B cell (primary cell): ENCODE measurements around the gene JMY. TPM values are rescaled to one million over a fixed set of nuclear protein-coding genes. Genes with fewer than 3 reads are reported as not detected.

Source experiments
- ATAC-seq: fragments of 200-7000 bp; cut with Tn5 transposase; one replicate; pipeline ENCODE4 v1.10.0; 2021; ENCODE audit warnings: low read depth, mild to moderate bottlenecking, moderate number of reproducible peaks, moderate library complexity
- CTCF ChIA-PET: fragments of 350-600 bp; sonication (Branson Sonifier 250); formaldehyde crosslinking; loops from one replicate; lab custom pipeline; 2021; ENCODE audit warnings: antibody characterized with exemption, inconsistent platforms; lab: Charles Lee
- POLR2A ChIA-PET: fragments of 350-600 bp; sonication (Branson Sonifier 250); formaldehyde crosslinking; loops from one replicate; lab custom pipeline; 2021; ENCODE audit warnings: antibody characterized with exemption; lab: Charles Lee
- DNase-seq: peaks from one replicate; pipeline ENCODE4 v3.0.0; 2013
- H2AFZ ChIP-seq: 2 replicates; pipeline ENCODE4 v1.6.1; 2012; ENCODE audit warnings: mild to moderate bottlenecking, low read depth, low read length; ENCODE audit not compliant: insufficient read depth, poor library complexity, severe bottlenecking
- H3K27ac ChIP-seq, 2 donors: 1 replicate in 1 of 2; 2 replicates in 1 of 2; pipeline ENCODE4 v1.5.1; 2012 to 2013; ENCODE audit warnings: low read length in 2 of 2, mild to moderate bottlenecking in 2 of 2, moderate library complexity in 1 of 2
- H3K27me3 ChIP-seq, 4 experiments: fragments of 200-600 bp in 1 of 4; sonication (generic) in 1 of 4; replicated peaks in 1 of 4; 1 replicate in 2 of 4; 2 replicates in 2 of 4; pipeline versions ENCODE4 v1.6.1 to v1.7.0; 2013 to 2016; ENCODE audit warnings: low read length in 3 of 4, mild to moderate bottlenecking in 2 of 4, mixed read lengths in 1 of 4, moderate library complexity in 1 of 4; ENCODE audit not compliant: insufficient read depth in 4 of 4, control insufficient read depth in 3 of 4; ENCODE audit errors: control extremely low read depth in 1 of 4
- H3K36me3 ChIP-seq, 2 experiments: replicated peaks in 1 of 2; 1 replicate in 1 of 2; 2 replicates in 1 of 2; pipeline versions ENCODE4 v1.6.1 to v1.7.1; 2013; ENCODE audit warnings: low read length in 1 of 2; ENCODE audit not compliant: insufficient read depth in 2 of 2, control insufficient read depth in 1 of 2; ENCODE audit errors: control extremely low read depth in 1 of 2, extremely low read depth in 1 of 2
- H3K4me1 ChIP-seq, 2 donors: fragments of 200-600 bp in 1 of 2; sonication (generic) in 1 of 2; 1 replicate in 1 of 2; 2 replicates in 1 of 2; pipeline versions ENCODE4 v1.5.1 to v1.6.1; 2013 to 2017; ENCODE audit warnings: low read length in 2 of 2; ENCODE audit not compliant: control insufficient read depth in 2 of 2, insufficient read depth in 2 of 2
- H3K4me2 ChIP-seq: replicated peaks from 2 replicates; pipeline ENCODE3; 2012; ENCODE audit warnings: mild to moderate bottlenecking, low read depth, low read length; ENCODE audit not compliant: poor library complexity, severe bottlenecking
- H3K4me3 ChIP-seq, 5 experiments: fragments of 200-600 bp in 1 of 5; sonication (generic) in 1 of 5; 1 replicate in 3 of 5; 2 replicates in 2 of 5; pipeline versions ENCODE4 v1.5.1 to v1.7.0; 2011 to 2016; ENCODE audit warnings: low read length in 4 of 5, mild to moderate bottlenecking in 4 of 5, low read depth in 2 of 5, control low read depth in 1 of 5, moderate library complexity in 1 of 5; ENCODE audit not compliant: insufficient read depth in 1 of 5; ENCODE audit errors: control extremely low read depth in 1 of 5, extremely low read depth in 1 of 5
- H3K79me2 ChIP-seq: fragments of 200-600 bp; sonication (generic); one replicate; pipeline ENCODE4 v1.6.0; 2016; ENCODE audit warnings: low read length; ENCODE audit not compliant: control insufficient read depth, insufficient read depth
- H3K9ac ChIP-seq: fragments of 200-600 bp; sonication (generic); 2 replicates; pipeline ENCODE4 v1.6.1; 2017; ENCODE audit warnings: mild to moderate bottlenecking, low read length, moderate library complexity
- H3K9me3 ChIP-seq, 3 donors: one replicate each; pipeline versions ENCODE4 v1.6.1 to v1.7.1; 2013; ENCODE audit warnings: low read length in 2 of 3; ENCODE audit not compliant: control insufficient read depth in 2 of 3, insufficient read depth in 1 of 3; ENCODE audit errors: control extremely low read depth in 1 of 3
- H4K20me1 ChIP-seq: 2 replicates; pipeline ENCODE4 v1.6.0; 2012; ENCODE audit warnings: mild to moderate bottlenecking, low read length; ENCODE audit not compliant: insufficient read depth, control insufficient read depth, poor library complexity, severe bottlenecking
- H3K27ac Mint-ChIP-seq: one replicate; pipeline ENCODE4 v1.8.0; 2021; ENCODE audit warnings: mixed read lengths
- H3K27me3 Mint-ChIP-seq: one replicate; pipeline ENCODE4 v1.8.0; 2021; ENCODE audit warnings: mixed read lengths
- H3K4me1 Mint-ChIP-seq: one replicate; pipeline ENCODE4 v1.8.0; 2021; ENCODE audit warnings: mixed read lengths
- H3K4me3 Mint-ChIP-seq: one replicate; pipeline ENCODE4 v1.8.0; 2021; ENCODE audit warnings: mixed read lengths
- H3K9me3 Mint-ChIP-seq: one replicate; pipeline ENCODE4 v1.8.0; 2022; ENCODE audit warnings: mixed read lengths; ENCODE audit not compliant: insufficient read depth
- EZH2 ChIP-seq: IDR thresholded peaks from 2 replicates; pipeline ENCODE4 v1.6.1; 2012; ENCODE audit warnings: borderline replicate concordance, low read depth, mild to moderate bottlenecking, moderate library complexity, low read length; ENCODE audit not compliant: insufficient read depth, poor library complexity, severe bottlenecking
- WGBS: methylation state at CpG from one replicate; pipeline ENCODE4 v1.1.5; 2013; ENCODE audit warnings: missing lambda C conversion rate; ENCODE audit not compliant: insufficient coverage; 5-methylcytosine and 5-hydroxymethylcytosine counted together
- intact Hi-C: fragments of 100-400 bp; cut with micrococcal nuclease; formaldehyde crosslinking; loops from one replicate; pipeline ENCODE4 v1.10.0; 2022
- polyA plus RNA-seq: library from polyadenylated mRNA; depleted of rRNA; stranded (reverse); fragments of >200 nt; gene quantifications from 2 replicates; pipeline ENCODE4 v1.2.3, GENCODE V29; 2012
- total RNA-seq, 2 donors: library from RNA; stranded (reverse); fragments of 120-200 nt in 1 of 2; gene quantifications; 1 replicate in 1 of 2; 2 replicates in 1 of 2; pipeline versions ENCODE4 v1.2.3 to v1.2.4, GENCODE V29; 2013 to 2022
- TF ChIP-seq, protein P1 (sequence below): fragments of 200-600 bp; IDR thresholded peaks from one replicate; pipeline ENCODE4 v1.8.0; 2022; ENCODE audit warnings: antibody characterized with exemption, mild to moderate bottlenecking

Gene JMY
- total and polyA plus RNA-seq, 2 donors (not counting 1 experiment from before 2014, with no cell fraction given), result 2.7 to 20.5 TPM

DNA sequence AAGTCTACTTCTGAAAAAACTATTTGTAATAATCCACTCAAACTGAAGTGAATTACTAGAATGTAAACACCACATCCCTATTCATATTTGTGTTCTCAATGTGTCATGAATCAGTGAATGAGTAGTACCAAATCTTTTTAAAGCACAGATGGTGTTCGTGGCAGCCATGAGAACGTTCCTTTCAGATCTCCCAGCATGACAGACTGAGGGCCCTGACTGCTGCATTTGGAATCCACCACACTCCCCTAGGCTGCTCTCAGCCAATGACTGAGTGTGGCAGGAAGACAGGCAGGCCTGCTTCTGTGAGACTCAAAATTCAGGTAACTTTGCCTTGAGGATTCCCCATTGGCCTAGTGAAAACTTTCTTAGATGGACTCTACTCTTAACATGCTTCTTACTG lies 10.9 kb upstream of the JMY start:
- Histone ChIP-seq H3K27ac (no peak overlapping the region), H3K9ac (no peak overlapping the region), H3K4me1 (no peaks in the 10 kb centered on the region), H4K20me1 (no peaks in the 10 kb centered on the region), H3K4me2 (no peak overlapping the region), H3K27me3 (no peaks in the 10 kb centered on the region), H3K4me3 (no peak overlapping the region), H3K79me2 (no peaks in the 10 kb centered on the region), H3K9me3 (no peaks in the 10 kb centered on the region), H3K36me3 (no peaks in the 10 kb centered on the region), H2AFZ (no peak overlapping the region)
- ChIA-PET POLR2A (no interaction called here), CTCF (no interaction called here)
- DNase-seq (no peak), ATAC-seq (no peak)
- H3K27me3 Mint-ChIP-seq, result no peaks in the 10 kb centered on the region
- intact Hi-C loops, result no loop called here
- no peak for TF ChIP-seq EZH2
- TF ChIP-seq, protein P1, sequence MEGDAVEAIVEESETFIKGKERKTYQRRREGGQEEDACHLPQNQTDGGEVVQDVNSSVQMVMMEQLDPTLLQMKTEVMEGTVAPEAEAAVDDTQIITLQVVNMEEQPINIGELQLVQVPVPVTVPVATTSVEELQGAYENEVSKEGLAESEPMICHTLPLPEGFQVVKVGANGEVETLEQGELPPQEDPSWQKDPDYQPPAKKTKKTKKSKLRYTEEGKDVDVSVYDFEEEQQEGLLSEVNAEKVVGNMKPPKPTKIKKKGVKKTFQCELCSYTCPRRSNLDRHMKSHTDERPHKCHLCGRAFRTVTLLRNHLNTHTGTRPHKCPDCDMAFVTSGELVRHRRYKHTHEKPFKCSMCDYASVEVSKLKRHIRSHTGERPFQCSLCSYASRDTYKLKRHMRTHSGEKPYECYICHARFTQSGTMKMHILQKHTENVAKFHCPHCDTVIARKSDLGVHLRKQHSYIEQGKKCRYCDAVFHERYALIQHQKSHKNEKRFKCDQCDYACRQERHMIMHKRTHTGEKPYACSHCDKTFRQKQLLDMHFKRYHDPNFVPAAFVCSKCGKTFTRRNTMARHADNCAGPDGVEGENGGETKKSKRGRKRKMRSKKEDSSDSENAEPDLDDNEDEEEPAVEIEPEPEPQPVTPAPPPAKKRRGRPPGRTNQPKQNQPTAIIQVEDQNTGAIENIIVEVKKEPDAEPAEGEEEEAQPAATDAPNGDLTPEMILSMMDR, result no peak
- no peak overlapping the region for H3K27ac Mint-ChIP-seq
- H3K9me3 Mint-ChIP-seq, result no peaks in the 10 kb centered on the region
- WGBS, result 86% methylated on average over 1 of the region's 2 CpGs
- H3K4me1 Mint-ChIP-seq, result no peaks in the 10 kb centered on the region
- no peak overlapping the region for H3K4me3 Mint-ChIP-seq

DNA sequence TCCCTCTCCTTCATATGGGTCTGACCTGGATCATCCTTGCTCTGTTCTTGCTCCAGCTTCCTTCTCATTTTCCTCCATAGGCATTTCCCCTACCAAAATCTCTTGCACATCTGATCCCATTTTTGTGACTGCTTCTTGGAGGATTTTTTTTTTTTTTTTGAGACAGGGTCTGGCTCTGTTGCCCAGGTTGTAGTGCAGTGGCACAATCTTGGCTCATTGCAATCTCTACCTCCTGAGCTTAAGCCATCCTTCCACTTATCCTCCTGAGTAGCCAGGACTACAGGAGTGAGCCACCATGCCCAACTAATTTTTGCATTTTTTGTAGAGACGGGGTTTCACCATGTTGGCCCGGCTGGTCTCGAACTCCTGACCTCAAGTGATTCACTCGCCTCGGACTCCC lies 10.5 kb upstream of the JMY start:
- H3K27ac Mint-ChIP-seq, result no peak overlapping the region
- WGBS, result 97% methylated on average over 5 of the region's 5 CpGs
- no peaks in the 10 kb centered on the region for H3K27me3 Mint-ChIP-seq

More for the DNA sequence above, 10.5 kb upstream of the JMY start:
- H3K9ac ChIP-seq, result no peak overlapping the region
- no peak overlapping the region for H2AFZ ChIP-seq
- Mint-ChIP-seq H3K9me3 (no peaks in the 10 kb centered on the region), H3K4me3 (no peak overlapping the region), H3K4me1 (no peaks in the 10 kb centered on the region)
- TF ChIP-seq, protein P1, result no peak
- no peak for TF ChIP-seq EZH2
- no peaks in the 10 kb centered on the region for H3K79me2 ChIP-seq
- no peaks in the 10 kb centered on the region for H3K4me1 ChIP-seq
- no peak overlapping the region for H3K27ac ChIP-seq
- DNase-seq (no peak), ATAC-seq (no peak)
- no peaks in the 10 kb centered on the region for H4K20me1 ChIP-seq
- no peaks in the 10 kb centered on the region for H3K36me3 ChIP-seq
- POLR2A ChIA-PET, result no interaction called here
- H3K4me3 ChIP-seq, result no peak overlapping the region
- CTCF ChIA-PET, result no interaction called here
- no peaks in the 10 kb centered on the region for H3K9me3 ChIP-seq
- H3K4me2 ChIP-seq, result no peak overlapping the region
- intact Hi-C loops, result no loop called here
- H3K27me3 ChIP-seq, result no peaks in the 10 kb centered on the region
